Natural killer cell treated with Interleukin-12 subunit alpha and Interleukin-12 subunit beta and Interleukin-15 and Interleukin-18, amount 100 ng/mL, for 72 hours (primary cell): Measurements from ENCODE around the gene ZNF771. TPM values are rescaled to one million over a fixed set of nuclear protein-coding genes. Genes with fewer than 3 reads are reported as not detected.

ENCODE experiments used
- ATAC-seq, 2 donors: fragments of 150-1000 bp; cut with Tn5 transposase in 1 of 2; sonication (Bioruptor Pico), chemical (Tn5 transposase) in 1 of 2; 2 replicates each; pipeline ENCODE4 v1.10.0; 2021
- DNase-seq: peaks from one replicate; pipeline ENCODE4 v3.0.0; 2022; ENCODE audit warnings: low spot score
- H3K27ac Mint-ChIP-seq, 2 donors: 1 replicate in 1 of 2; 2 replicates in 1 of 2; pipeline ENCODE4 v1.8.0; 2022; ENCODE audit warnings: mixed read lengths in 2 of 2, mild to moderate bottlenecking in 1 of 2, moderate library complexity in 1 of 2
- H3K27me3 Mint-ChIP-seq, 2 donors: 1 replicate in 1 of 2; 2 replicates in 1 of 2; pipeline ENCODE4 v1.8.0; 2022; ENCODE audit warnings: mixed read lengths in 2 of 2
- H3K36me3 Mint-ChIP-seq: one replicate; pipeline ENCODE4 v1.8.0; 2022; ENCODE audit warnings: mixed read lengths
- H3K4me1 Mint-ChIP-seq, 2 donors: 1 replicate in 1 of 2; 2 replicates in 1 of 2; pipeline ENCODE4 v1.8.0; 2022; ENCODE audit warnings: low read depth in 2 of 2, mixed read lengths in 2 of 2, mild to moderate bottlenecking in 1 of 2
- H3K4me3 Mint-ChIP-seq: one replicate; pipeline ENCODE4 v1.8.0; 2022; ENCODE audit warnings: mixed read lengths
- H3K9me3 Mint-ChIP-seq: 2 replicates; pipeline ENCODE4 v1.8.0; 2022; ENCODE audit warnings: mixed read lengths
- total RNA-seq, 2 donors: library from RNA; stranded (reverse); gene quantifications; one replicate each; pipeline ENCODE4 v1.2.3, GENCODE V29; 2022

ZNF771 gene
- total RNA-seq, 2 donors from 2014 or later = 3.4 to 7.3 TPM

DNA sequence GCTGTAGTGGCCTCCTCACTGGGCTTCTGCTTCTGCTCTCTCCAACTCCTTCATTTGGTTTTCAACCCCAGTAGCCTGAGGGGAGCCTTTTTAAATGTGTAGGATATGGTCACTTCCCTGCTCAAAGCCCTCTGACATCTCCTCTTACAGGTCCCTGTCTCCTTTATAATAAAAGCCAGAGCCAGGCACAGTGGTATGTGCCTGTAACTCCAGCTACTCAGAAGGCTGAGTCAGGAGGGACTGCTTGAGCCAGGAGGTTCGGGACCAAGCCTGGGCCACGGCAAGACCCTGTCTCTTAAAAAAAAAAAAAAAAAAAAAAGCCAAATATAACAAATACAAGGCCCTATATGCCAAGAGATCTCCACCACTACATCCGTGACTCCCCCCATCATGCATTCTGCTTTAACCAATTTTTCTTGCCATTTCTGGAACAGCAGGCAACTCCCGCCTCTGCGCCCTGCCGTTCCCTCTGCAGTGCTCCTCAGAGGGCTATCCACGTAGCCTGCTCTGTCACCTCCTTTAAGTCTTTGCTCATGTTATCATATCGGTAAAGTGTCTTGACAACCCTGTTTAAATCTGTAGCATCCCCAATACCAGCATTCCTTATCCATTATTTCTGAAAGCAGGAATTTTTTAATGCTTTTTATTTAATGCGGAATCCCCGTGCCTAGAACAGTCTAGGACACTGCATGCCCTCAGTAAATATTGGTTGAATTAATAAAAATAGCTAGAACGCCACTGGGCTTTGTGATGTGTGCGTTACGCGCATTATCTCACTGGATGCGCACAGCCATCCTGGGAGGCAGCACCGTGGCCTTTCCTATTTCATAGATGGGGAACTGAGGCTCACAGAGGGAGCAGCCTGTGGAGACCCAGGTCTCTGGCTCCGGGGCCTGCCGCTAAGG is 9.5 kb downstream of the ZNF771 start:
- Mint-ChIP-seq H3K4me3 (peak overlapping the region; percentile 51), H3K36me3 (peaks cover 13% of the 10 kb centered on the region), H3K4me1 (peaks cover 15 to 18% of the 10 kb centered on the region in 2 donors), H3K9me3 (no peaks in the 10 kb centered on the region), H3K27me3 (no peaks in the 10 kb centered on the region), H3K27ac (peak overlapping the region in 1 of 2 donors; percentile 29)
- DNase-seq (no peak), ATAC-seq (no peak)

DNA sequence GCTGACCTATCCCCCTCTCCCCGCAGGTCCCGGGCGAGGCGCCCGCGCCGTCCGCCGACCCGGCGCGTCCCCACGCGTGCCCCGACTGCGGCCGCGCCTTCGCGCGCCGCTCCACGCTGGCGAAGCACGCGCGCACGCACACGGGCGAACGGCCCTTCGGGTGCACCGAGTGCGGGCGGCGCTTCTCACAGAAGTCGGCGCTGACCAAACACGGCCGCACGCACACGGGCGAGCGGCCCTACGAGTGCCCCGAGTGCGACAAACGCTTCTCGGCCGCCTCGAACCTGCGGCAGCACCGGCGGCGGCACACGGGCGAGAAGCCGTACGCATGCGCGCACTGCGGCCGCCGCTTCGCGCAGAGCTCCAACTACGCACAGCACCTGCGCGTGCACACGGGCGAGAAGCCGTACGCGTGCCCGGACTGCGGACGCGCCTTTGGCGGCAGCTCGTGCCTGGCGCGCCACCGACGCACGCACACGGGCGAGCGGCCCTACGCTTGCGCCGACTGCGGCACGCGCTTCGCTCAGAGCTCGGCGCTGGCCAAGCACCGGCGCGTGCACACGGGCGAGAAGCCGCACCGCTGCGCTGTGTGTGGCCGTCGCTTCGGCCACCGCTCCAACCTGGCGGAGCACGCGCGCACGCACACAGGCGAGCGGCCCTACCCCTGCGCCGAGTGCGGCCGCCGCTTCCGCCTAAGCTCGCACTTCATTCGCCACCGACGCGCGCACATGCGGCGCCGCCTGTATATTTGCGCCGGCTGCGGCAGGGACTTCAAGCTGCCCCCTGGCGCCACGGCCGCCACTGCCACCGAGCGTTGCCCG is 10.3 kb downstream of the ZNF771 start:
- Mint-ChIP-seq H3K27me3 (no peaks in the 10 kb centered on the region), H3K27ac (no peak overlapping the region), H3K36me3 (peaks cover 9% of the 10 kb centered on the region), H3K4me1 (peaks cover 15% of the 10 kb centered on the region in 2 donors), H3K9me3 (no peaks in the 10 kb centered on the region), H3K4me3 (peak overlapping the region; percentile 44)
- peak; percentile 94 to 96 for ATAC-seq
- peak; percentile 91 for DNase-seq

DNA sequence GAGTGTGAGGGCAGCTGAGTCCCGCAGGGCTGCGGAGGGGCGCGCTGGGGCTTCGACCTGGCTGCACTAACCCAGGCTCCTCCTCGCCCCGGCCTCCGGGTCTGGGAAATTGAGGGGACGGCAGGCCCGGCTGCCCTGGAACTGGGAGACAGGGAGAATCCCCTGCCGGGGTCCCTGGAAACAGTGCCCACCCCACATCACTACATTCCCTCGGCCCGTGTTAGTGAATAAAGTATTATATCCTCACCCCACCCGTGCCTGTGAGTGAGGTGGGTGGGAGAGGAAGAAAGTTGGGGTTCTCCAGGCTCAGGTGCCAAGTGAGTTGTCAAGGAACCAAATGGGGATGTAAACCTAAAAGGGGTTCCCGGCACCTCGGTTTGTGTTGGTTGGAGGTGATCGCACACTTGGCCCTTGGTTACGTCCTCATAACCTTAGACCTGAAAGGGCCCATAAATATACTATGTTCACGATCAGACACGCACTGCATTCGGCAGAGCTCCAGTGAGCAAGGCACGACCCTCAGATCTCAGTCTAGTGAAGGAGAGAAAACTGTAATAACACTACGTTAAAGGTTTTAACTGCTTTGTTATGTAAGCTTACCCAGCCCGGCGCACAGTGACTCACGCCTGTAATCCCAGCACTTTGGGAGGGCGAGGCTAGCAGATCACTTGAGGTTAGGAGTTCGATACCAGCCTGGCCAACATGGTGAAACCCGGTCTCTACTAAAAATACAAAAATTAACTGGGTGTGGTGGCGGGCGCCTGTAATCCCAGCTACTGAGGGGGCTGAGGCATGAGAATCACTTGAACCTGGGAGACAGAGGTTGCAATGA is 11.2 kb downstream of the ZNF771 start:
- Mint-ChIP-seq H3K4me3 (peak overlapping the region; percentile 44), H3K36me3 (peaks cover 9% of the 10 kb centered on the region), H3K27ac (no peak overlapping the region), H3K4me1 (peaks cover 14 to 15% of the 10 kb centered on the region in 2 donors), H3K27me3 (no peaks in the 10 kb centered on the region), H3K9me3 (no peaks in the 10 kb centered on the region)
- ATAC-seq (no peak), DNase-seq (no peak)

DNA sequence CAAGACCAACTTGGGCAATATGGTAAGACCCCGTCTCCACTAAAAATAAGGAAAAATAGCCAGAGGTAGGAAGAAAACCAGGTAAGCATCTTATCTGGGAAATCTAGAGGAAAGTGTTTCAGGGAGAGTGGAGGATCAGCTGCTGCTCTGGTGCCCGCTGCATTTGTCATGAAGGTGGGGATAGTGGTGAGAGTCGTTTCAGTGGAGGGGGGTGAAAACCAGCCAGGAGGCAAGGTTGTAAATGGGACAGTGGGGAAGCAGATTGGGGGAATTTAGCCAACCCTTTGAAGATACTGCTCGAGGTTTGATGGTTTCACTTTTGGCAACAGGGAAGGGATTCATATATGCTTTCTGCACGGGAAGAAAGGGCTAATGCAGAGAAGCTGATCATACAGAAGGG is 13.6 kb downstream of the ZNF771 start:
- Mint-ChIP-seq H3K4me1 (peaks cover 13 to 14% of the 10 kb centered on the region in 2 donors), H3K27ac (no peak overlapping the region), H3K27me3 (no peaks in the 10 kb centered on the region), H3K36me3 (peaks cover 9% of the 10 kb centered on the region), H3K9me3 (no peaks in the 10 kb centered on the region), H3K4me3 (no peak overlapping the region)
- ATAC-seq = no peak
- DNase-seq = no peak

DNA sequence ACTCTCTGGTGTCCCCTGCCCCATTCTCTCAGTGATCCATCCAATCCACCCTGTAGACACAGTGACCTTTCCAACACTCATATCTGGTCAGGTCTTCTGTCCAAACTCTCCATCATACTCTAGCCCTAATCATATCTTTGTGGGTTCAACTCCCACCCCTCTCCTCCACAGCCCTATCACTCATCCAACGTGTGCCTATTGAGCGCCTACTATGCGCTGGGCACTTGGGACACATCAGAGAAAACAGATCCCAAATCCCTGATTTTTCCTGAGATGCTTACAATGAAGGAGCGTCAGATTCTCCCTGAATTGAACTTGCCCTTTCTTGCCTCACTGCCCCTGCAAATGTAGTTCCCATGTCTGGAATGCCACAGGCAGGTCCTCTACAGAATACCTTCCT is 20.6 kb downstream of the ZNF771 start:
- no peak overlapping the region for H3K27ac Mint-ChIP-seq
- DNase-seq = no peak
- H3K9me3 Mint-ChIP-seq = no peaks in the 10 kb centered on the region
- H3K4me1 Mint-ChIP-seq = peaks cover 8 to 11% of the 10 kb centered on the region in 2 donors
- peaks cover 6% of the 10 kb centered on the region for H3K36me3 Mint-ChIP-seq
- no peak overlapping the region for H3K4me3 Mint-ChIP-seq
- no peak for ATAC-seq
- H3K27me3 Mint-ChIP-seq = no peaks in the 10 kb centered on the region

DNA sequence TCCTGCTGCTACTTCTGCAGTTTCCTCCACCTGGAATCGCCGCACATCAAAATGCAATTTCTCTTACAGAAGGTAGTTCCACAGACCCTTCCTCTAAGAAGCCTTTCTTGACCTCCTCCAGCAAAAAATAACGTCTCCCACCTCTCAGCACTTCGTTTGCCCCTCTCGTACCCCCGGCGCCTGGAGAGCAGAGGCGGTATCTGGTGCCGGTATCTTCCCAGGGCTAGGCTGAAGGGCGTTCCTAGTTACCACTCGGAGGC is 21.9 kb downstream of the ZNF771 start:
- Mint-ChIP-seq H3K27ac (no peak overlapping the region), H3K4me3 (no peak overlapping the region), H3K4me1 (peaks cover 8 to 11% of the 10 kb centered on the region in 2 donors), H3K27me3 (no peaks in the 10 kb centered on the region), H3K9me3 (no peaks in the 10 kb centered on the region), H3K36me3 (peaks cover 6% of the 10 kb centered on the region)
- ATAC-seq = no peak
- DNase-seq = no peak

DNA sequence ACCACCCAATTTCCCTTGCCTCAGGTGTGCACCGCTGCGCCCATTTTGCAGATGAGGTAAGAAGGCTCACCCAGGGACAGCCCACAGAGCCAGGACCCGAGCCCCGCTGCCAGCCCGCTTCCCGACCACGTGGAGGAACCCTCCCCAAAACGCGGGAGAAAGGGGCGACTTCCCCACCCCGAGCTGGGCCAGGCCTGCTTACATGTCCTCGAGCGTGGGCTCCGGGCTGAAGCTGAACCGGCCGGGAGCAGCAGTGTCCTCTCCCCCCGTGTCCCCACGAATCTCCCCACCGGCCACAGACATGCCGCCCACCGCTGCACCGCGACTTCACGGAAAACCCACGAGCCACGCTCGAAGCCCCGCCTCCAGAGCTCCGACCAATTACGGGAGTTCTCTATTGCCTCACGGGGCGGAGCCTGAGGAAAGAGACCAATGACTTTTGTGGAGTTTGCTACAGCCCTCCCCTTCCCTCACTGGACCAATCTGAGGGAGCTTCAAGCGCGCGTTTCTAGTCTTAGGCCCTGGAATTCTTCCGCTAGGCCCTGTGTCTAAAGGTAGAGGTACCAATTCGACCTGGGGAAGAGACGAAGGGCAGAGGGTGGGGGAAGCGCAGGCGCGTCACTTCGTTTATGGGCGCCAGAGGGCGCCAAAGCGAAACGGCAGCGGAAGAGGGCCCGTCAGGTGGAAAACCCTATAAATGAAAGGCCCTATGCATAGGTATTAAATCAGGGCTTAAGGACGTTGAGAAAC is 22.4 kb downstream of the ZNF771 start, which contains the start of gene DCTPP1:
Gene DCTPP1, minus strand, starts transcription at position 353 of the 750 bp plus-strand sequence. Its CDS starts 50 bp downstream, at position 303.
- peaks cover 11 to 12% of the 10 kb centered on the region in 2 donors for H3K4me1 Mint-ChIP-seq
- H3K27me3 Mint-ChIP-seq = no peaks in the 10 kb centered on the region
- no peaks in the 10 kb centered on the region for H3K9me3 Mint-ChIP-seq
- ATAC-seq = peak; percentile 99
- no peak within 1 kb of the TSS for H3K4me3 Mint-ChIP-seq
- peak; percentile 98 for DNase-seq
- H3K36me3 Mint-ChIP-seq = peaks cover 6% of the 10 kb centered on the region
- no peak within 1 kb of the TSS for H3K27ac Mint-ChIP-seq

DNA sequence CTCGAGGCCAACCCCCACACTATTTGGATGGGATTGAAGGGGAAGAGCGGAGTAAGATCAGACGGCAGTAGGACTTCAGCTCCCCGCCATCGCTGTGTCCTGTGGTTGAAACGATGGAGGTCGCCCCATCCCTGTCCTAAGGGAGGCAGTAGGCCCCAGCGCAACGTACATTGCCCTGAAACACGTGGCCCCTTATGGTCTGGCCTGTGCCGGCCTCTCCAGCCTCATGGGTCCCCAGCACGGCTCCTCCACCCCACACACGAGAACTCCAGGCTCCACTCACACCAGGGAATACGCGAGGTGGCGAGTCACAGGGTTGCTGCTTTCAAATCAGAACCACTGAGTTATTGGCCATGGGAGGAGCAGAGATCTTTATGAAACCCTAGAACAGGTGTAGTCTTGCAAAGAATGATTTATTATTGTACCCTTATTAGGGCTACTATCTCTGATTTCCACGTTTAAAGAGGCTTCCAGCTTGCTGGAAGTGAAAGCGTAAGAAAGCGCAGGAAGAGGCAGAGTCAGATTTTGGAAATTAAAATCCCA is 23.1 kb downstream of the ZNF771 start:
- ATAC-seq (peak; percentile 11 to 30), DNase-seq (no peak)
- H3K36me3 Mint-ChIP-seq = peaks cover 6% of the 10 kb centered on the region
- H3K4me1 Mint-ChIP-seq = peaks cover 11 to 15% of the 10 kb centered on the region in 2 donors
- H3K27me3 Mint-ChIP-seq = no peaks in the 10 kb centered on the region
- H3K9me3 Mint-ChIP-seq = no peaks in the 10 kb centered on the region
- H3K4me3 Mint-ChIP-seq = no peak overlapping the region
- H3K27ac Mint-ChIP-seq = no peak overlapping the region

DNA sequence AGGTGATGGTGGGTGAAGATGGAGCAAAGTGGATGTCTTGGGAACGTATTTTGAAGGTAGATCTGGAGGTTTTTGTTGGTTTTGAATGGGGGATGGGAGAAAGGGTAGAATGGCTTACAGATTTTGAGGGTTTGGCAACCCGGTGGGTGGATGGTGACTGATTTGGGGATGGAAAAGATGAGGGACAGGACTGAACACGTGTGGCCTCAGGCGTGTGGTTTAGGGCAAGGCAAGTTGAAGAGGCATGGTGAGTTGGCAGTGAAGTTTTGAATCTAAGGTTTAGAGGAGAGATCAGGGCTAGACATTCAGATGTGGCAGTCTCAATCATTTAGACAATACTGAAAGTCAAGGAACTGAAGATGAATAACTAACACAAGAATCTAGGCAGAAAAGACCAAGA is 27.4 kb downstream of the ZNF771 start:
- no peaks in the 10 kb centered on the region for H3K36me3 Mint-ChIP-seq
- H3K4me3 Mint-ChIP-seq = no peak overlapping the region
- H3K27ac Mint-ChIP-seq = peak overlapping the region in 1 of 2 donors; percentile 2
- no peaks in the 10 kb centered on the region for H3K27me3 Mint-ChIP-seq
- peaks cover 0 to 12% of the 10 kb centered on the region in 2 donors for H3K4me1 Mint-ChIP-seq
- DNase-seq = no peak
- ATAC-seq = no peak
- no peaks in the 10 kb centered on the region for H3K9me3 Mint-ChIP-seq

DNA sequence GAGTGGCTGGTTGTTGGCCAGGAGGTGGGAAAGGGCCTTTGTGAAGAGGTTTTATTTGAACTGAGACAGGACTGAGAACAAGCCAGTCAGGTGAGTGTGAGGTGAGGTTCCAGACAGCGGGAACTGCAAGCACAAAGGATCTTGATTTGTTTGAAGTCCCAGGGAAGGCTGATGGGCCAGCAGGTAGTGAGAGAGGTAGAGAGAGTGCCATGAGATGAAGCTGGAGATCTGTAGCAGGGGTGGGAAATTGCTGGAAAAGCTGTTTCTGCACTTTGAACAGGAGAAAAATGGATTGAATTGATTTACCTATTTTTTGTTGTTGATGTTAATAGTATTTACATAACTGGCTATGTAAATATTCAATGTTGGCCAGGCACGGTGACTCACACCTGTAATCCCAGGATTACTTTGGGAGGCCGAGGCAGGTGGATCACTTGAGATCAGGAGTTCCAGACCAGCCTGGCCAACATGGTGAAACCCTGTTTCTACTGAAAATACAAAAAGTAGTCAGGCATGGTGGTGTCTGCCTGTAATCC is 30.2 kb downstream of the ZNF771 start:
- no peaks in the 10 kb centered on the region for H3K36me3 Mint-ChIP-seq
- H3K27me3 Mint-ChIP-seq = no peaks in the 10 kb centered on the region
- ATAC-seq (no peak), DNase-seq (no peak)
- H3K27ac Mint-ChIP-seq = no peak overlapping the region
- H3K4me1 Mint-ChIP-seq = peaks cover 5 to 12% of the 10 kb centered on the region in 2 donors
- H3K4me3 Mint-ChIP-seq = no peak overlapping the region
- H3K9me3 Mint-ChIP-seq = no peaks in the 10 kb centered on the region

DNA sequence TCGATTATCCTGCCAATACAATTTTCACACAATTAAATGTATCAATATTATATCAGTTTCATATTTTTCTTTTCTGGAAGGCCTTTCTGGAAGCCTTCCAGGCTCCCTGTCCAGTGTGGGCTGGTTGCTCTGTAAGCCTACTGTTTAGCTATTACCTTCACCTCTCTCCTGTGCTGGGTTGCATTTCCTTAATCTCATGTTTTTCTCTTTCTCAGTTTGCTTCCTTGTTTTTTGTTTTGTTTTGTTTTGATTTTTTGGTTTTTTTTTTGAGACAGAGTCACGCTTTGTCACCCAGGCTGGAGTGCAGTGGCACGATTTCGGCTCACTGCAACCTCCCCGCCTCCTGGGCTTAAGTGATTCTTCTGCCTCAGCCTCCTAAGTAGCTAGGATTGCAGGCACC is 31.4 kb downstream of the ZNF771 start:
- H3K4me3 Mint-ChIP-seq = no peak overlapping the region
- H3K4me1 Mint-ChIP-seq = peaks cover 14 to 22% of the 10 kb centered on the region in 2 donors
- ATAC-seq (no peak), DNase-seq (no peak)
- H3K27ac Mint-ChIP-seq = no peak overlapping the region
- H3K9me3 Mint-ChIP-seq = no peaks in the 10 kb centered on the region
- H3K27me3 Mint-ChIP-seq = no peaks in the 10 kb centered on the region
- H3K36me3 Mint-ChIP-seq = peaks cover 8% of the 10 kb centered on the region

DNA sequence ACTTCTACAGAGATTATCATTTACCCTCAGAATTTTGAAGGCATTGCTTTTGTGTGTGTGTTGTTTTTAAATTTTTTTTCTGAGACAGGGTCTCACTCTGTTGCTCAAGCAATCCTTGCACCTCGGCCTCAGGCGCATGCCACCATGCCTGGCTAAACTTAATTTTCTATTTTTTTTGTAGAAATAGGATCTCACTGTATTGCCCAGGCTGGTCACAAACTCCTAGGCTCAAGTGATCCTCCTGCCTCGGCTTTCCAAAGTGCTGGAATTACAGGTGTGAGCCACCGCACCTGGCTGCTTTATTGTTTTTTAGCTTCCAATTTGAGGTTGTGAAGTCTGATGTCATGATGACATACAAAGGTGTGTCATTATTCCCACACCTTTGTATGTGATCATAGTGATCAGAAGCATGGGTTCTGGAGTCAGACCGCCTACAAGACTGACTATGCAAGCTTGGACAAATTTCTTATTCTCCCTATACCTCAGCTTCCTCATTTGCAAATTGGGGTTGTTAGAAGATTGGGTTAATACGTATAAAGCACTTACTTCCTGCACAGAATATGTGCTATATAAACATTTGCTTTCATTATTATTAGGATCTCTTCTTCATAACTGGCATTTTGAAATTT is 32.4 kb downstream of the ZNF771 start:
- DNase-seq (no peak), ATAC-seq (no peak)
- Mint-ChIP-seq H3K9me3 (no peaks in the 10 kb centered on the region), H3K27me3 (no peaks in the 10 kb centered on the region), H3K4me3 (no peak overlapping the region), H3K27ac (no peak overlapping the region), H3K36me3 (peaks cover 12% of the 10 kb centered on the region), H3K4me1 (peaks cover 22 to 27% of the 10 kb centered on the region in 2 donors)
